Stomach (tissue), 9 donors: ENCODE measurements around the gene IVL. TPM values are rescaled to one million over a fixed set of nuclear protein-coding genes. Genes with fewer than 3 reads are reported as not detected.

Source experiments
- DNase-seq, 2 donors: peaks; one replicate each; pipeline versions ENCODE4 v3.0.0 to v3.0.0-alpha.2; 2013 to 2019
- H3K27ac ChIP-seq, 5 donors: fragments of 200-600 bp in 4 of 5; sonication (generic) in 4 of 5; one replicate each; pipeline ENCODE4 v1.5.1; 2013 to 2019; ENCODE audit warnings: mild to moderate bottlenecking in 1 of 5, moderate library complexity in 1 of 5
- H3K27me3 ChIP-seq, 3 donors: fragments of 200-600 bp; sonication (generic); one replicate each; pipeline ENCODE4 v1.5.1; 2017 to 2019; ENCODE audit warnings: mixed run types in 1 of 3
- H3K36me3 ChIP-seq, 4 donors: fragments of 200-600 bp; sonication (generic); 1 replicate in 3 of 4; 2 replicates in 1 of 4; pipeline ENCODE4 v1.5.1; 2016 to 2019
- H3K4me1 ChIP-seq, 4 donors: fragments of 200-600 bp; sonication (generic); one replicate each; pipeline ENCODE4 v1.5.1; 2016 to 2019
- H3K4me3 ChIP-seq, 4 donors: fragments of 200-600 bp; sonication (generic) in 3 of 4; one replicate each; pipeline ENCODE4 v1.5.1; 2016 to 2019; ENCODE audit warnings: mild to moderate bottlenecking in 1 of 4
- H3K9me3 ChIP-seq, 4 donors: fragments of 200-600 bp; sonication (generic); one replicate each; pipeline ENCODE4 v1.5.1; 2016 to 2019
- EP300 ChIP-seq: sonication (generic); formaldehyde crosslinking; IDR thresholded peaks from one replicate; pipeline ENCODE4 v1.6.1; 2017; ENCODE audit warnings: antibody characterized with exemption
- POLR2A ChIP-seq, 4 donors: fragments of 450-650 bp; IDR thresholded peaks; one replicate each; pipeline ENCODE4 v1.6.1; 2016; ENCODE audit warnings: antibody characterized with exemption in 4 of 4, control low read depth in 2 of 4, mild to moderate bottlenecking in 1 of 4, moderate library complexity in 1 of 4
- POLR2AphosphoS5 ChIP-seq, 3 donors: sonication (generic); formaldehyde crosslinking; IDR thresholded peaks; one replicate each; pipeline ENCODE4 v1.6.1; 2016; ENCODE audit warnings: antibody characterized with exemption in 3 of 3
- WGBS, 5 donors: extraction: QIAGEN DNeasy Blood & Tissue Kit in 3 of 5; methylation state at CpG; one replicate each; pipeline versions ENCODE4 v1.1.5 to v1.1.7; 2013 to 2018; 5-methylcytosine and 5-hydroxymethylcytosine counted together
- intact Hi-C: fragments of 100-400 bp; cut with DNase I; formaldehyde crosslinking; loops from one replicate; pipeline ENCODE4 v1.15.1; 2023; ENCODE audit warnings: low total_unique reads
- polyA plus RNA-seq, 3 donors: library from polyadenylated mRNA; stranded (reverse); fragments of 200-250 nt; gene quantifications; one replicate each; pipeline ENCODE4 v1.2.3, GENCODE V29; 2013
- total RNA-seq, 5 donors: library from RNA; depleted of rRNA; stranded (reverse); fragments of >200 nt; gene quantifications; one replicate each; pipeline versions ENCODE4 v1.1.0 to v1.2.3, GENCODE V29; 2014 to 2016
- TF ChIP-seq, protein P1 (sequence below), 7 experiments: fragments of 450-650 bp in 4 of 7; fragments of 200-600 bp in 3 of 7; sonication (generic) in 3 of 7; IDR thresholded peaks; one replicate each; pipeline ENCODE4 v1.5.1; 2016 to 2019; ENCODE audit warnings: antibody characterized with exemption in 7 of 7, control low read depth in 2 of 7, mild to moderate bottlenecking in 1 of 7
- donor health status: healthy with polysubstance abuse.
- donor health status: Bipolar disorder and iron deficiency.
- donor health status: healthy.

Gene IVL
- total and polyA plus RNA-seq, 8 donors: 11.5 TPM; not detected in 7

DNA sequence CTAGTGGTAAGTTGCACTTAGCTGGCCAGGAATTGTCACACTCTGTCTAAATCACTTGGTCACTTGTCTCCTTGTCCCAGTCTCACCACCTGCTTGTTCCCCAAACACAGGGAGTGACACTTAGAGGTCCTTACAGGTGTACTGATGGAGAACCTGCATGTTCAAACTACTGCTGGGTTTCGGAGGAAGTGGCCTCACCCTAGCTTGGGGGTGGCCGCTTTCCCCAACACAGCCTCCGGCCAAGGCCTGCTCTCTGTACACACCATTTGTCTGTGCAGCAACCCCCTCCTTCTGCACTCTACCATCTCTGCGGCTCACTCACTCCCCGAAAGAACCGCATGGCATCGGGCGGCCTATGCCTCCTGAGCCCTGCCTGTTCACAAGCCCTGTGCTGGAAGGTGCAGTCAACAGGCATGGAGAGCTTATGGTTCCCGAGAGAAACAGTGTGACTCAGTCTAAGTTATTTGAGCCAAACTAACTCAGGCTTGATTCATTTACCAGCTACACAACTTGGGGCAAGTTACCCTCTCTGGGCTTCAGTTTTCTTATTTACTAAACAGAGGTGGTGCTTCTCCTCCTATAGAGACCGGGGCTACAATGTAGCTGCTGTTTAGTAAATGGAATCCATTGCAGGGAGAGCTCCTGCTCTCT lies 51.6 kb downstream of the IVL start:
- intact Hi-C loops: no loop called here
- DNase-seq: no peak
- 89 to 97% (median 93%) methylated on average over 10 of the region's 10 CpGs for WGBS, 5 donors
- H3K4me1 ChIP-seq: no peaks in the 10 kb centered on the region
- peaks cover 0 to 5% (median 0%) of the 10 kb centered on the region in 3 donors for H3K27me3 ChIP-seq
- TF ChIP-seq EP300: no peak
- TF ChIP-seq POLR2AphosphoS5 (IDR thresholded peaks at IDR 0.05): no peak
- TF ChIP-seq, protein P1, sequence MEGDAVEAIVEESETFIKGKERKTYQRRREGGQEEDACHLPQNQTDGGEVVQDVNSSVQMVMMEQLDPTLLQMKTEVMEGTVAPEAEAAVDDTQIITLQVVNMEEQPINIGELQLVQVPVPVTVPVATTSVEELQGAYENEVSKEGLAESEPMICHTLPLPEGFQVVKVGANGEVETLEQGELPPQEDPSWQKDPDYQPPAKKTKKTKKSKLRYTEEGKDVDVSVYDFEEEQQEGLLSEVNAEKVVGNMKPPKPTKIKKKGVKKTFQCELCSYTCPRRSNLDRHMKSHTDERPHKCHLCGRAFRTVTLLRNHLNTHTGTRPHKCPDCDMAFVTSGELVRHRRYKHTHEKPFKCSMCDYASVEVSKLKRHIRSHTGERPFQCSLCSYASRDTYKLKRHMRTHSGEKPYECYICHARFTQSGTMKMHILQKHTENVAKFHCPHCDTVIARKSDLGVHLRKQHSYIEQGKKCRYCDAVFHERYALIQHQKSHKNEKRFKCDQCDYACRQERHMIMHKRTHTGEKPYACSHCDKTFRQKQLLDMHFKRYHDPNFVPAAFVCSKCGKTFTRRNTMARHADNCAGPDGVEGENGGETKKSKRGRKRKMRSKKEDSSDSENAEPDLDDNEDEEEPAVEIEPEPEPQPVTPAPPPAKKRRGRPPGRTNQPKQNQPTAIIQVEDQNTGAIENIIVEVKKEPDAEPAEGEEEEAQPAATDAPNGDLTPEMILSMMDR (IDR thresholded peaks at IDR 0.05): no peak
- no peak for TF ChIP-seq POLR2A (IDR thresholded peaks at IDR 0.05)
- no peaks in the 10 kb centered on the region for H3K9me3 ChIP-seq
- no peak overlapping the region for H3K27ac ChIP-seq
- H3K4me3 ChIP-seq: no peak overlapping the region
- no peaks in the 10 kb centered on the region for H3K36me3 ChIP-seq

DNA sequence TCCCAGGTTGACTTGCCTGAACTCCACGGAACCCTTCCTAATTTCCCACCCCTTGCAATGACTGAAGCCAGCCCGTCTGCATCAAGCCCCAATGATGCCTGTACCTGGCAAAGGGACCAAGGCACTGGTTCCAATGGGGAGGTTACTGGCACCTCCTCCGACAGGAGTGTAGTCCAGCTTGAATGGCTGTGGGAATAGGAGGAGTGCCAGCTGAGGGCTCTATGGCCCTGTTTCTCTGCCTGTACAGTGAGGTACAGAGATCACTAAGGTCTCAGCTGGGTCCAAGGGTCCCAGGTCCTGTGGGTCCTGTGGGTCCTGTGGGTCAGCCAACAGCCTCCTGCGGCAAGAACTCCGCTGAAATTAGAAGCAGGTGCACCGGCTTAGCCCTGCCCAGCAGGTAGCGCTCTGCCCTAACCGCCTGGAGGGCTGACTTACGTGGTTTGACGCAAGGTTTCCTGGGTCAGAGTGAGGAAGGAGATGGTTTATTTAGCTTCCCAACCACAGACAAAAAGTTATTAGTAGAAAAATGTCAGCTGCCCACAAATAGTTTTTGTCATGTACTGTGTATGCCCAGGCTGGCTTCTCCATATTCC lies 52.2 kb downstream of the IVL start:
- TF ChIP-seq EP300 (no peak), POLR2AphosphoS5 (IDR thresholded peaks at IDR 0.05) (no peak), POLR2A (IDR thresholded peaks at IDR 0.05) (no peak)
- TF ChIP-seq, protein P1 (IDR thresholded peaks at IDR 0.05): no peak
- H3K27me3 ChIP-seq: peaks cover 0 to 5% (median 0%) of the 10 kb centered on the region in 3 donors
- 62 to 72% (median 68%) methylated on average over 10 of the region's 10 CpGs for WGBS, 5 donors

More for the DNA sequence above, 52.2 kb downstream of the IVL start:
- intact Hi-C loops: no loop called here
- no peak overlapping the region for H3K27ac ChIP-seq
- H3K4me1 ChIP-seq: no peaks in the 10 kb centered on the region
- no peaks in the 10 kb centered on the region for H3K9me3 ChIP-seq
- no peak overlapping the region for H3K4me3 ChIP-seq
- DNase-seq: no peak
- no peaks in the 10 kb centered on the region for H3K36me3 ChIP-seq

Other genes with a start within 250 kb of the IVL start
- gene LCE2D, start 245.2 kb upstream of the IVL start, total RNA-seq: not detected
- gene LCE2D, start 245.2 kb upstream of the IVL start, polyA plus RNA-seq: not detected
- not detected for gene LCE2C, start 233.3 kb upstream of the IVL start, total RNA-seq
- gene LCE2C, start 233.3 kb upstream of the IVL start, polyA plus RNA-seq: not detected
- gene LCE2B, start 222.4 kb upstream of the IVL start, total RNA-seq: not detected
- not detected for gene LCE2B, start 222.4 kb upstream of the IVL start, polyA plus RNA-seq
- gene LCE2A, start 210.2 kb upstream of the IVL start, total RNA-seq: not detected
- gene LCE2A, start 210.2 kb upstream of the IVL start, polyA plus RNA-seq: not detected
- not detected for gene LCE4A, start 200.4 kb upstream of the IVL start, total RNA-seq
- not detected for gene LCE4A, start 200.4 kb upstream of the IVL start, polyA plus RNA-seq
- not detected for gene KPRP, start 150.5 kb upstream of the IVL start, total RNA-seq
- gene KPRP, start 150.5 kb upstream of the IVL start, polyA plus RNA-seq: under 1 TPM in 1 of 3 donors, not detected in 2; 0.30 TPM
- not detected for gene LCE1F, start 133.4 kb upstream of the IVL start, total RNA-seq
- gene LCE1F, start 133.4 kb upstream of the IVL start, polyA plus RNA-seq: not detected
- not detected for gene LCE1E, start 122.3 kb upstream of the IVL start, total RNA-seq
- gene LCE1E, start 122.3 kb upstream of the IVL start, polyA plus RNA-seq: not detected
- gene LCE1D, start 111.8 kb upstream of the IVL start, total RNA-seq: not detected
- gene LCE1D, start 111.8 kb upstream of the IVL start, polyA plus RNA-seq: not detected
- gene LCE1C, start 101.9 kb upstream of the IVL start, total RNA-seq: not detected
- under 1 TPM in 1 of 3 donors, not detected in 2; 0.23 TPM for gene LCE1C, start 101.9 kb upstream of the IVL start, polyA plus RNA-seq
- not detected for gene LCE1B, start 96.6 kb upstream of the IVL start, total RNA-seq
- gene LCE1B, start 96.6 kb upstream of the IVL start, polyA plus RNA-seq: not detected
- not detected for gene LCE1A, start 81.1 kb upstream of the IVL start, total RNA-seq
- not detected for gene LCE1A, start 81.1 kb upstream of the IVL start, polyA plus RNA-seq
- gene LCE6A, start 65.7 kb upstream of the IVL start, total RNA-seq: not detected
- gene LCE6A, start 65.7 kb upstream of the IVL start, polyA plus RNA-seq: not detected
- not detected for gene LCE7A, start 48.5 kb upstream of the IVL start, total RNA-seq
- gene LCE7A, start 48.5 kb upstream of the IVL start, polyA plus RNA-seq: not detected
- not detected for gene SMCP, start 30.2 kb upstream of the IVL start, total RNA-seq
- not detected for gene SMCP, start 30.2 kb upstream of the IVL start, polyA plus RNA-seq
- not detected for gene SPRR5, start 38.7 kb downstream of the IVL start, total RNA-seq
- 1 to 10 TPM in 1 of 3 donors, not detected in 2; 1.0 TPM for gene SPRR5, start 38.7 kb downstream of the IVL start, polyA plus RNA-seq
- gene SPRR4, start 62.1 kb downstream of the IVL start, total RNA-seq: not detected
- gene SPRR4, start 62.1 kb downstream of the IVL start, polyA plus RNA-seq: not detected
- not detected for gene SPRR1A, start 75.5 kb downstream of the IVL start, total RNA-seq
- gene SPRR1A, start 75.5 kb downstream of the IVL start, polyA plus RNA-seq: 100 to 1,000 TPM in 1 of 3 donors, not detected in 2; 123 TPM
- gene SPRR3, start 93.2 kb downstream of the IVL start, total RNA-seq: 1 to 10 TPM in 1 of 5 donors, not detected in 4; 3.1 TPM
- gene SPRR3, start 93.2 kb downstream of the IVL start, polyA plus RNA-seq: 100 to 1,000 TPM in 1 of 3 donors, 10 to 100 TPM in 1, not detected in 1; 12.8 to 932 TPM
- gene SPRR1B, start 122.7 kb downstream of the IVL start, total RNA-seq: not detected
- gene SPRR1B, start 122.7 kb downstream of the IVL start, polyA plus RNA-seq: 100 to 1,000 TPM in 1 of 3 donors, 1 to 10 TPM in 1, not detected in 1; 6.1 to 122 TPM
- not detected for gene SPRR2D, start 132.6 kb downstream of the IVL start, total RNA-seq
- 10 to 100 TPM in 1 of 3 donors, not detected in 2; 68.2 TPM for gene SPRR2D, start 132.6 kb downstream of the IVL start, polyA plus RNA-seq
- not detected for gene SPRR2A, start 149.0 kb downstream of the IVL start, total RNA-seq
- gene SPRR2A, start 149.0 kb downstream of the IVL start, polyA plus RNA-seq: 100 to 1,000 TPM in 1 of 3 donors, 1 to 10 TPM in 2; 1.9 to 190 (median 2.7) TPM
- gene SPRR2B, start 163.1 kb downstream of the IVL start, total RNA-seq: not detected
- gene SPRR2B, start 163.1 kb downstream of the IVL start, polyA plus RNA-seq: under 1 TPM in 1 of 3 donors, not detected in 2; 0.55 TPM
- 10 to 100 TPM in 1 of 5 donors, not detected in 4; 54.8 TPM for gene SPRR2E, start 186.0 kb downstream of the IVL start, total RNA-seq
- 10 to 100 TPM in 1 of 3 donors, not detected in 2; 27.4 TPM for gene SPRR2E, start 186.0 kb downstream of the IVL start, polyA plus RNA-seq
- not detected for gene SPRR2F, start 205.0 kb downstream of the IVL start, total RNA-seq
- 10 to 100 TPM in 1 of 3 donors, 1 to 10 TPM in 1, under 1 TPM in 1; 0.62 to 11.5 (median 1.5) TPM for gene SPRR2F, start 205.0 kb downstream of the IVL start, polyA plus RNA-seq
- not detected for gene SPRR2G, start 242.3 kb downstream of the IVL start, total RNA-seq
- gene SPRR2G, start 242.3 kb downstream of the IVL start, polyA plus RNA-seq: under 1 TPM in 1 of 3 donors, not detected in 2; 0.75 TPM